Activated T-cell treated with anti-CD3 and anti-CD28 coated beads, Interleukin-2, amount 50 U/mL, for 48 hours (primary cell): Measurements from ENCODE around the gene KLC3.

Experiments
- DNase-seq, 2 experiments: peaks; one replicate each; pipeline ENCODE4 v3.0.0-alpha.2; 2020

KLC3 gene

DNA sequence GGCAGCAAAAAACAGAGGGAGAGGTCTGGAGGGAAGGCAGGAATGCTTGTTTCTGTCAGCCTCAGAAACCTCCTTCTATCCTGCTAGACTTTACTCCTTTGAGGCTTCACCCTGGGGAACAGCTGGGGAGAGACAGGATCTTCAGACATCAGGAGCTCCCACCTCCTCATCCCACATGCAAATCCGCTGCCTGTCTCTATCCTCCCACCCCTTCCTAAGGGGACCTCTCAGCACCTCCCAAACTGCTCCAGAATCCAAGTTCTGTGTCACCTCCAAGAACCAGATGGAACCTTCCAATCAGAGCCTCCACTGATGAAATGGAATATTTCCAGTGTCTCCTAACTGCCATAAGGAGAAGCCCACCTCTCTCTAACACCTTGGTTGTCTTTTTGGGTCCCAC is 39.6 kb downstream of the KLC3 start:
- no peak for DNase-seq

DNA sequence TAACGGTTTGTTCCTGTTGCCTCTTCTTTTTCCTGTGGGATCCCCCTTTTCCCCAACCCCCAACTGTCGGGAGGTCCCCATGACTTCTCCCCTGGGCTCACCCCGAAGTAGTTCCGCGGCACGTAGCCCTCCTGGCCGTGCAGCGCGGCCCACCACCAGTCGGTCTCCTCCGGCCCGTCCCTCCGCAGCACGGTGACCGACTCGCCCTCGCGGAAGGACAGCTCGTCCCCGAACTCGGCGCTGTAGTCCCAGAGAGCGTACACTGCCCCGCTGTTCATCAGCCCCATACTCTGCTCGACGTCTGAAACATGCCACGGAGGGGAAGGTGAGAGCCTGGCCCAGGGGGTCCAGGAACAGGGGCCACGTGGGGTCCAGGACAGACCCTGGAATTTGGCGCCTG is 41.9 kb downstream of the KLC3 start:
- no peak for DNase-seq

DNA sequence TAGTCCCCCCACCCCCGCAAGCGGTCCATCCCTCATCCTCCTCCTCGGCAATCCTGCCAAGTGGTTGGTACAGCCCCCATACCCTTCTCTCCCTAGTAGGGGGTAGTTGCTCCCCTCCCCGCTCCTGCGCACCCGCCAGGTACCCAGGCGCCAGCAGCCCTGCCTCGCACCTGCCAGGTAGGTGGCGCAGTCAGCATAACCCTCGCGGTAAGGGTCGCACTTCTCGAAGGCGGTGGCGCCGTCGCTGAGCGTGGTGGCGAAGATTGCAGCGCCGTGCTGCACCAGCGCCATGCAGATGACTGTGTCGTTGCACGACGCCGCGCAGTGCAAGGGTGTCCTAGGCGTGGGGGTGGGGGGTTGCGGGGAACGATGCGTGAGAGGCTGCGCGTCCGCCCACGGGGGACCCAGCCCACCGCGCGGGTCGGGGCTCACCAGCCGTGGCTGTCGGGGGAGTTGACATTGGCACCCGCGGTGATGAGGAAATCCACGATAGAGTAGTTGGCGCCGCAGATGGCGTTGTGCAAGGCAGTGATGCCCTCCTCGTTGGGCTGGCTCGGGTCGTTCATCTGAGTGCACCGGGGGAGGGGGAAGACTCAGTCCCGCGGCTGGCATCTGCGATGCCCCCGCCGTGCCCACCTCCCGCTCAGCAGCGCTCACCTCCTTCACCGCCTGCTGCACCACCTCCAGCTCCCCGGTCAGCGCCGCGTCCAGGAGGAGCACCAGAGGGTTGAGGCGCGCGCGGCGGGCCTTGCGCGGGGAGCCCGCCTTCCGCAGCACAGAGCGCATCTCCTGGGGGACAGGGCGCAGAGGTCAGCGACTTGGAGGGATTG is 45.1 kb downstream of the KLC3 start:
- no peak for DNase-seq

DNA sequence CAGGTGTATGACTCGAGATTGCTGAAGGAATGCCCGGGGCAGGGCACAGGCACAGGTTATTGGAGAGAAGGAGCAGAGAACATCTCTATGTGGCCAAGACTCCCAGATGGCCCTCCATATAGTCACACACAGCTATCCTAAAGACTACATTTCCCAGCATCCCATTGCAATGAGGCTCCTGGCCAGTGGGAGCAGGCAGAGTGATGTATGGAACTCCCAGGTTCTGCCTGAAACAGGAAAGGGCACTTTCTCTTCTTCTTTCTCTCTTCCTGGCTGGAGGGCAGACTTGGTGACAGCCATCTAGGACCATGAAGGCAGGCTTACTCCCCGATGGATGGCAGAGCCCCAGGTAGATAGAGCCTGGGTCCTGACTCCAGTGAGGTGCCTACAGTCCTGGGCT is 50.8 kb downstream of the KLC3 start:
- no peak for DNase-seq

DNA sequence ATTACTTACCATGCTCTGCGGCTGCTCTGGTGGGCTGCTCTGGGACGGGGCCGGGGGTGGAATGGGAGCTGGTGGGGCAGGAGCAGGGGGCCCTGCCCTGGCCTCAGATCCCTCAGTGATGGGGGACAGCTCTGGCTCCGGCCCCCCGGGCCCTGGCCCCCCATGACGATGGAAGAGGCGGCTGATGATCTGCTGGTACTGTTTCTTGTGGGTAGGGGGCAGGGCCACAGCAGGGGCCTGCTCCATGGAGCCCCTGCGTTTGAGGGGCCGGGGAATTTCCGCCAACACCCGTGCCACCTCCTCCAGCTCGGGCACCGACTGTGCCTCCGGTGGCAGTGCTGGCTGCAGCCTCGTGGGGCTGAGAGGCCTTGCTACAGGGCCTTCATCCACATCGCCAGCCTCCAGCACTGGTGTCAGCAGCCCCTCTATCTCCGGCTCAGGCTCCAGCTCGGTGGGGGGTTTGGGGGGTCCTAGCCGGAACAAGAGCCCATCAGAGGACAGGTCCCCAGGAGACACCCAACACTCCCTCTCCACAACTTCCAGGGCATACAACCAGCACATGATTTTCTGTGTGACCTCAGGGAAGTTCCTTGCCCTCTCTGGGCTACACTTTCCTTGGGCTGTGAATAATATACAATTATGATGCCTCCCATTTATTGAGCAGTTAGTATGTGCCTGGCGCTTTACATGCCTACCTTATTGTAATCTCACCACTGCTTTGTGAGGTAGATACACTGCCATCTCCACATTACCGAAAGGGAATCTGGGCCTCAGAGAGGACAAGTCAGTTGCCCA is 51.5 kb downstream of the KLC3 start:
- DNase-seq, result no peak

DNA sequence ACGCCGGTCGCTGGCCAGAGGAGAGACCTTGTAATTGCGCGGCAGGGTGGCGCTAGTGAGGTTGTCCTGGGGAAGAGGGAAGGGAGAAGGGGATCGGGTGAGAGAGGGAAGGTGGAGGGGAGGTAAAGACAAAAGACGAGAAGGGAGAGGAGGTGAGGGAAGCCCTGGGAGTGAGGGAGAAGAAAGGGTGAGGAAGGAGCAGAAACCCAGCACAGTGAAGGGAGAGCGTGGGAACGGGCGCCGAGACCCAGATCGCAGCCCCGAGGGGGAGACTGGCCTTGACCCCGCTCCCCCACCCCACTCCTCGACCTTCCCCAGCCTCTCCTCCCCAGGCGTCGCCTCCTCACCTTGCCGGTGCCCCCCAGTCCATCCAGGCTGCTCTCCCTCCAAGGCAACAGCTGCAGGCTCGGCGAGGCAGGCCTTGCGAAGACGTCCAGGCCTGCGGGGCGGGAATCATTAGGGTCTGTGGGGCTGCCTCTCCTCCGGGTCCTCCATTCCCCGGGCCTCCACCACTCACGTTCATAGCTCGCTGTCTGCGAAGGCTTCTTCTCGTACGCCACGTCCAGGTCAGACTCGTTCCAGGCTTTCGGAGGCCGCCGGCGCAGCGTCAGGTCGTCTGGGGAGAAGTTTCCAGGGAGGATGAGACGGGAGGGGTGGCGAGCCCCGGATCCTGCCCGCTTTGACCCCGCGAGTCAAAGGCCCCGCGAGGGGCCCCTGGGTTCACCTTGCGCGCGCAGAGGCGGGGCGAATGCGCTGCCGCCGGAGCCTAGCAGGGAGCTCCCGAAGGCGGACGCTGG is 55.5 kb downstream of the KLC3 start:
- DNase-seq, result no peak

DNA sequence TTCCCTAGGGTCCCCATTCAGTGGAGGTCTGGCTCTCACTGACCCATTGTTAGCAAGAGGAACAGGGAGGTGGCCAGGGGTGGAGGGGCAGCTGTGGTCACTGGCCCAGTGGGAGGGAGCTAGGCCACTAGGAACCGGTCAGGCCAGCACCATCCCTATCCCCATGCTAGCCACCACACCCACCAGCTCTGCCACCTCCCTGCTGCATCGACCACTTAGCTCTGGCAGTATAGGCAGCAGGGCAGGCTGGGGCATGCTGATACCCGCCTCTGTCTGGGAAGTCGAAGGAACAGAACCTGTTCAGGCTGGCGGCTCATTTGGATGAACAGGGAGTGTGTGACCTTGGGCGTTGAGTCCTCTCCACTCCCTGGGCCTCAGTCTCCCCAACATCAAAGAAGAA is 59.6 kb downstream of the KLC3 start:
- no peak for DNase-seq
